GM19193 (cell line): ENCODE results near the gene PLEKHF1.

Source experiments
- POLR2A ChIP-seq: IDR thresholded peaks from 4 replicates; pipeline ENCODE4 v1.6.1; 2011; ENCODE audit not compliant: insufficient read depth, insufficient read length; ENCODE audit errors: extremely low read depth

PLEKHF1 gene

DNA sequence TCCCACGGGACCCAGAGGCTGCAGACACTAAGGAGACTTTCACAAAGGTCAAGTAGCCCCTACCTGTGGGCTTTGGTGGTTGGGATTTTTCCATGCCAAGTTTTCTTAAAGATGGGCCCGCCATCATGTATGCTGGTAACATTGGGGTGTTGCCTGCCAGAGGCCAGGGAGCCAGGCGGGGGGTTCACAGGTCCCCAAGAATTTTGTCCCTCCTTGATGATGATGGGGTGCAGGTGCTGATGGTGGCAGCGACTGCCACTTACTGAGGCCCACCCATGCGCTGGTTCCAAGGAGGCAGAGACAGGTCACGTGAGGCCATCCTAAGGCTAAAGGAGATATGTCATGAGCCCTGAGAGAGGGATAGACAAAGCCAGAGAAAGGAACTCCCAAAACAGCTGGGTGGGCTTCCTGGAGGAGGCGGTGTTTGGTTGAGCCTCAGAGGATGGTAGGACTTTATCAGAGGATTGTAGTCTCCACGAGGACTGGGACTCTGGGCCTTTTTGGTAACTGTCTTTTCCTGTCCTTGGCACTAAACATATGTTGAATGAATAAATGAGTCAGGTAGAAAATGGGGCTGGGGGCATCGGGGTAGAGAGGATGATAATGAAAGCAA lies 14.4 kb downstream of the PLEKHF1 start:
- no peak for TF ChIP-seq POLR2A

DNA sequence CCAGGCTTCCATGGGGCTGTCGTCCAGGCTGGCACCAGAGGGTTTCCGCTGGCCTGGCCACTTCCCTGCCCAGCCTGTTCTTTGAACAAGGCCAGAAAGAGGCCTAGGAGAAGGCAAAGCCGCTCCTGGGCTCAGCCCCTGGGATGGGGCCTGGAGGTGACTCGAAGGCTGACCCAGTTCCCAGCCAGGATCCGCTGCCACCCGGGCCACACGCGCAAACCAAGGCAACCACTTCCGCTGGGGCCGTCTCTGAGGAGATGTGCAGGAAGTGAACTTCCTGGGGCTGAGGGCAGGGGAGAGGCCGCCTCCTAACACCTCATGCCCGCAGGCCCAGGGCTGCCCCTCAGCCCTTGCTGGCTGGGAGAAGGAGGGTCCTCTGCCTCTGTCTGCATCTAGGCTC lies 15.2 kb downstream of the PLEKHF1 start:
- peak; percentile 47 for TF ChIP-seq POLR2A

DNA sequence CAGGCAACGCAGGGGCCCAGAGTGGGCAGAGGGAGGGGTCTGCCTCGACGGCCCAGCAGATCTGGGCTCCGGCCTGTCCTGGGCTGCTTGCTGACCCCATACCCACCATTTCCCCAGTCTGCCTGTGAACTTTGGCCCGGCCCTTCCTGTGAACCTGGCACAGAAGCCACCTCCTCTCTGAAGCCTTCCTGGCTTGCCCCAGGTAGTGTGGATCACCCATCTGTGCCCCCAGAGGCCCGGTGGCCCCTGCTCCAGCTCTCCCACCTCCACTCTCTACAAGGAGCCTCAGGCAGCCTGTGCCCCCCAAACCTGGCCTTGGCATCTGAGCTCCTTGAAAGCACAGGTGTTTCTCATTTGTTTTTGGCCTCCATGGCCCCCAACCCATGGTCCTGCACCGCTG lies 15.7 kb downstream of the PLEKHF1 start:
- no peak for TF ChIP-seq POLR2A

DNA sequence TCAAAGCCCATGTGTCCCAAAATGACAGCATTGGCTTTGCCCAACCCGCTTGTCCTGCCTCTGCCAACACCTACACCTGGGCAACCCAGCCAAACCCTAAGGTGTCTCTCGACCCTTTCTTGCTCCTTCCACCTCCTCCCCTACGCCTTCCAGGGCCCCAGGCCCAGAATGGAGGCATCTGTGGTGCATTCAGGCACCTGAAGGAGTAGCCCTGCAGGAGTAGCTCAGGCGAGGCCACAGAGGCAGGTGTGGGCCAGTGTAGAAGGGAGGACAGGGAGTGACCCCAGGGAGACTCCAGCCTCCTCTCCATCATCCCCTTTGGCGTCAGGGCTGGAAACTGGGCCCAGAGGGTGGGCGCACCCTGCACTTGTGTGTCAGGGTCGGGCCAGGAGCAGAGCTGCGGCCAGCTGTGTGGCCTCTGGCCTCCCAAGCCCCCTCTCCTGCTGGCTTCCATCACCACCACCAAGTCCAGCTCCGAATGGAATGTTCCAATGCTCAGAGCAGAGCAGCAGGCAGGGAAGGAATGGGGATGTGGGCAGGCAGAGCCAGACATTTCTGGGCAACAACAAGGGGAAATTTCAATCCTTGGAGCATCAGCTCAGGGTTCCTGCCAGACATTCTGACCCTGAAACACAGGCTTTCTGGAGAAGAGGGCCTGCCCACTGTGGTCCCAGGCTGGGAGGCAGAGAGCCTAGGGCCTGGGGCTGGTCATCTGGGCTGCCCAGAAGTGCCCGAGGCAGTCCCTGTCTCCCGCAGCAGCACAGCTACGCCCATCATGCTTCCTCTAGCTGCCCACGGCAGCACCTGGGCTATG lies 16.4 kb downstream of the PLEKHF1 start:
- TF ChIP-seq POLR2A = no peak

DNA sequence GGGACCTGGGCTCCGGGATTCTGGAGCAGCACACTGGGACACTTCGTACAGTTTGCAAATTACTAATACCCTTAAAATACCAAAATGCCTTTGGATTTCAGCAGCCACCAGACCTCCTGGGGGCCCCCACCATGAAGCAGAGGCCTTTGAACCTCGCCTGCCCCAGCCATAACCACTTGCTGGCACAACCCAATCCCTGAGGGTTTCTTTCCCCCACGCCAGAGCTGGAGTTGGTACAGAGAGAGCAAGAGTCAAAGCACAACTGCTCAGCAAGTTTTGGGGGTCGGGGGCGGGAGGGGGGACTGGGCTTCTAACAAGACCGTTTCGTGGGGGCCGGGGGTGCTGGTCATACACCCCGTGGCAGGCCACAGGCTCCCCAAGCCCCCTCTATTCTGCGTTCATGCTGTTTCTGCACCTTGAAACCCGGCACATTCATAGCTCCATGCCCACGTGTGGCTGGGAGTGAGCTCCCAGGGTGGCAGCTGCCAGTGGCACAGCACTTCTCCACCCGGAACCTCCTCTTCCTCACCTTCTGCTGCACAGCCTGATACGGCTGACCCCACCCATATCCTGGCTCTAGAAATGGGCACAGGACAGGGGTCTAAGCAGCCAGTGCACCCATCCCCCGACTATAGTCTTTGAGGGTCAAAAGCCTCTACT lies 17.1 kb downstream of the PLEKHF1 start:
- no peak for TF ChIP-seq POLR2A

DNA sequence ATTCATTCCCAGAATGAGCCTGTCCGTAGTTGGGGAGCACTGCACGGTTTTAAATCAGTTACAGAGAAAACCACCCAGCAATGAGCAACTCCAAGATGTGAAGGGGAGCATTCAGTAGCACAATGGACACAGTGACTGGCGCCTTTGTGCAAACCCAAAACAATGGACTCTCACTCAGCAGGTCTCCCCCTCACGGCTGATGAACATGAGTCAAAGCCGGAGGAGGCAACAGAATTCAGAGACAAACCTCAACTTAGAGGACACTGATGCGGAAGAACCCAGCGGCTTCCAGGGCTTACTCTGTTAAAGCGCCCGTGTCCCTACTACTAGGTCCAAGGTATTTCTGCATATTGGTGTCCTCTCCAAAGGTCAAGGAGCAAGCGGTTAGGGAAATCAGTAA lies 17.7 kb downstream of the PLEKHF1 start:
- TF ChIP-seq POLR2A = no peak

DNA sequence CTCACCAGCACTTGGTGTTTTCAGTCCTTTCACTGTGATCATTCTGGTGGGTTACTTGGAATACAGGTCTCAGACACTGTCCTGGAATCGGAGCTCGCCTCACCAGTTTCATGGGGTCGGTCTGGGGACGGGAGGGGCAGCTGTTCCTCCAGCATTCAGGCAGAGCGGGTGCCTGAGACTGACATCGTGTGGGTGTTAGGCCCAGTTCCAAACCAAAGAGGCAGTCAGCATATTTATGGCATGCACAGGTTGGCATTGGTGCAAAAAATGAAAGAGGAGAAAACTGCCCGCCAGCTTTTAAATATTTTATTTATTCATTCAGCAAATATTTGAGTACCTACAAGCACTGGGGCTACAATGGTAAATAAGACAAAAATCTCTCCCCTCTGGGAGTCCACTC lies 20.1 kb downstream of the PLEKHF1 start:
- TF ChIP-seq POLR2A = no peak

DNA sequence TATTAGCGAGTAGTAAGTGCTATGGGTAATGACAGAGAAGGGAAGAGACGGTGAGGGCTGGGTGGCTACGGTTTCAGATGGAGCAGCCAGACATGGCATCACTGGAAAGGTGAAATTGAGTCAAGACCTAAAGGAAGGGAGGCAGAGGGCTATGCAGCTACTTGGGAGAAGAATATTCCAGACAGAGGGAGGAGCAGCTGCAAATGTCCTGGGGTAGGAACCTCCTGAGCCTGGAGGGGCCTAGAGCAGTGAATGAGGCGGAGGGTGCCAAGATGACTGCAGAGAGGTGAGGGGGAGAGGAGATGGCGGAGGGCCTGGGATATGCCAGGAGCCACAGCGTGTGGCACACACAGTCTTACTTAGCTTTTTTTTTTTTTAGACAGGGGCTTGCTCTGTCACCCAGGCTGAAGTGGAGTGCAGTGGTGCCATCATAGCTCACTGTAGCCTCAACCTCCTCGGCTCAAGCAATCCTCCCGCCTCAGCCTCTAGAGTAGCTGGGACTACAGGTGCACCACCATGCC lies 21.1 kb downstream of the PLEKHF1 start:
- no peak for TF ChIP-seq POLR2A

DNA sequence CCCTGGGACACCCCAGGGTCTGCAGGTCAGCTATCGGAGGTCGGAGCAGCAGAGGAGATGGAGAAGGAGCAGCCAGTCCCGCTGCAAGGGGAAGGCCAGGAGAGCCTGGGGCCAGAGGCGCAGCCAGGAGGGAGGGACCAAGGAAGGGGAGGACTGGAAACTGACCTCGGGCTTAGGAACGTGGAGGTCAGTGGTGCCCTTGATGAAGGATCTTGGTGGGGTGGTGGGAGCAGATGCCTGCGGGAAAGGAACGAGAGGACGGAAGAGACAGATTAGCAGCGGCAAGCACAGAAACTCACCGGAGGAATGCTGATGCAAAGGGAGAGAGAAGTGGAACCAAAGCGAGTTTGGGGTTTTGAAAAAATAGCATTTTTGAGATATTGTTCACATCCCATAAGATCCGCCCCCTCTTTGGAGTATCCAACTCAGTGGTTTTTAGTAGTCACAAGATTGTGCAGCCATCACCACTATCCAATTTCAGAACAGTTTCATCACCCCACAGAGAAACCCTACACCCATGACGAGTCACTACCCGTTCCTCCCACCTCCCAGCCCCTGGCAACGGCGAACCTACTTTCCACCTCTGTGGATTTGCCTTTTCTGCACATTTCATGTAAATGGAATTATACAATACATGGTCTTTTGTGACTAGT lies 22.1 kb downstream of the PLEKHF1 start:
- TF ChIP-seq POLR2A = no peak

DNA sequence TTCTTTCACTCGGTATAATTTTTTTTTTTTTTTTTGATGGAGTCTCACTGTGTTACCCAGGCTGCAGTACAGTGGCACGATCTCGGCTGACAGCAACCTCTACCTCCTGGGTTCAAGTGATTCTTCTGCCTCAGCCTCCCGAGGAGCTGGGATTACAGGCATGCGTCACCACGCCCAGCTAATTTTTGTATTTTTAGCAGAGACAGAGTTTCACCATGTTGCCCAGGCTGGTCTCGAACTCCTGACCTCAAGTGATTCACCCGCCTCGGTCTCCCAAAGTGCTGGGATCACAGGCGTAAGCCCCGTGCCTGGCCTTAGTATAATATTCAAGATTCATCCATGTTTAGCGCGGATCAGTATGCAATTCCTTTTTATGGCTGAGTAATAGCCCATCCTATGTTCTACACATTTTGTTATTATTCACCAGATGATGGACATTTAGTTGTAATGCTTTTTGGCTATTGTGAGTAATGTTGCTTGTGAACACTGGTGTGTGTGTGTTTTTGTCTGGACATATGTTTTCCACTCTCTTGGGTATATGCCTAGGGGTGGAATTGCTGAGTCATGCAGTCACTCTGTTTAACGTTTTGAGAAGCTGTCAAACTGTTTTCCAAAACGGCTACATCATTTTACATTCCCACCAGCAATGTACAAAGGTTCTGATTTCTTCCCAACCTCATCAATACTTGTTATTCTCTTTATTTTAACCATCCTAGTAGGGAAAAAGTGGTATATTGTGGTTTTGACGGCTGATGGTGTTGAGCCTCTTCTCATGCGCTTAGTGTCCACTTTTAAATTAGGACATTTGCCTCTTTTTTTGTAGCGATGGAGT lies 22.9 kb downstream of the PLEKHF1 start:
- TF ChIP-seq POLR2A = no peak

DNA sequence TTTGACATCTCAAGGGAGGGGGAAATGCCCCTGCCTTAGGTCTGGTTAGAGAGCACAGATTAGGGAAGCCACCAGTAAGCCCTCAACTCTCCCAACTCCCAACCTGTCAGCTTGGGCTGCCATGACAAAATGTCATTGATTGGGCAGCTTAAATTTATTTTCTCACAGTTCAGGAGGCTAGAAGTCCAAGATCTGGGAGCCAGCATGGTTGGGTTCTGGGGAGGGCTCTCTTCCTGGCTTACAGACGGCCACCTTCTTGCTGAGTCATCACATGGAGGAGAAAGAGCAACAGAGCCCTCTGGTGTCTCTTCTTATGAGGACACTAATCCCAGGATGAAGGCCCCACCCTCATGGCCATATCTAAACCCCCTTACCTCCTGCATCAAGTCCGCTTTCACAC lies 25.6 kb downstream of the PLEKHF1 start:
- TF ChIP-seq POLR2A = no peak

DNA sequence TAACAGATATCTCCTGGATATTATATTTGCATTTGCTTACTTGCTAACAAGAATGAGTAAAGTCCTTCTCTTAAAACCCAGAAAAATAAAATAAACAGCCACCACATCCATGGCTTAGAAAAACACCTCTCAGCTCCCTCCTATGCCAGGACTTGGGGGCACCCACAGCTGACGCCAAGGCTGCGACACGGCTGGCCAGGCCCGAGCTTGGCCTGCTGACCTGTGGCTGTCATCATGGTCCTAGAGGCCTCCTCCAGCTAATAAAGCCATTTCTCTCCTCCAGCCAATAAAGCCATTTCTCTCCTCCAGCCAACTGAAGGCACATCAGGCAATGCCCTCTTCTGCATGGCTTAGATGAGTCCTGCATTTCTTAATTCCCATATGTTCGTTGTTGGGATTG lies 28.9 kb downstream of the PLEKHF1 start:
- no peak for TF ChIP-seq POLR2A

DNA sequence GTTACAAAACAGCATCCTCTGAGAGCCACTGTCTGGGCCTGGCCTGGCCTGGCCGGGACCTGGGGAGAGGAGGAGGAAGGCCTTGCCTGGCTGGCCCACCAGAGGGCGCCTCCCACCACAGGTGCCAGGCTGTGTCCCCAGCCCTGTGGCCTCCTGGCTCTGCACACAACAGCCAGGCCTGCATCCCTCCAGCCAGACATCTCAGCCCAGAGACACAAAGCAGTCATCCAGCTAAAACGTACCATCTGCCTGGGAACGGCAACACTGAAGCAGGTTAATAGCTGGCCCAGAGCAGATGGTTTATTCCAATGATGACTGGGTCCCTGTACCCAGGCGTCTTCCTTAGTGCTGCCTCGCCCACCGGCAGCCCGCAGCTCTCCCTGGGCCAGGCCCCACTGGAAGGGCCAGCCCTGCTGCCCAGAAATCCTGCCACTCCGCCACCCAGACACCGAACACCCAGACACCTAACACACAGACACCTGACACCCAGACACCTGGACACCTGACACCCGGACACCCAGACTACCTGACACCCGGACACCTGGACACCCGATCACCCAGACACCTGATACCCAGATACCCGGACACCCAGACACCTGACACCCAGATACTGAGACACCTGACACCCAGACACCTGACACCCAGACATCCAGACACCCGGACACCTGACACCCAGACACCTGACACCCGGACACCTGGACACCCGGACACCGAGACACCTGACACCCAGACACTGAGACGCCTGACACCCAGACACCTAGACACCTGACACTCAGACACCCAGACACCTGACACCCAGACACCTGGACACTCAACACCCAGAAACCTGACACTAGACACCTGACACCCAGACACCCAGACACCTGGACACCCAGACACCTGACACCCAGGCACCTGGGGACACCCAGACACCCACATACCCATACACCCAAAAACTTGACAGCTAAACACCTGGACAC lies 29.7 kb downstream of the PLEKHF1 start:
- TF ChIP-seq POLR2A = no peak

DNA sequence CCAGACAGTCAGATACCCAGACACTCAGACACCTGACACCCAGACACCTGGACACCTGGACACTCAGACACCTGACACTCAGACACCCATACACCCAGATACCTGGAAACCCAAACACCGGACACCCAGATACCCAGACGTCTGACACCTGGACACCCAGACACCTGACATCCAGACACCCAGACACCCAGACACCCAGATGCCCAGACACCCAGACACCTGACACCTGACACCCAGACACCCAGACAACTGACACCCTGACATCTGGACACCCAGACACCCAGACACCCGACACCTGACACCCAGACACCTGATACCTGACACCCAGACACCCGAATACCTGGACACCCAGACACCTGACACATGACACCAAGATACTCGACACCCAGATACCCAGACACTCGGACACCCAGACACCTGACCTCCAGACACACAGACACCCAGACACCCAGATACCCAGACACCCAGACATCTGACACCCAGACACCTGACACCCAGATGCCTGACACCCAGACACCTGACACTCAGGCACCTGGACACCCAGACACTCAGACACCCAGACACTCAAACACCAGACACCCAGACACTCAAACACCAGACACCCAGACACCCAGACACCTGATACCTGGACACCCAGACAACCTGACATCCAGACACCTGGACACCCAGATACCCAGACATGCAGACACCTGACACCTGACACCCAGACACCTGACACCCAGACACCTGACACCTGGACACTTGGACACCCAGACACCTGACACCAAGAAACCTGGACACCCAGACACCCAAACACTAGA lies 30.7 kb downstream of the PLEKHF1 start:
- no peak for TF ChIP-seq POLR2A
